Mesodermal cell (in vitro differentiated cells): ENCODE results near the gene AIFM3.

Experiments
- H3K27ac ChIP-seq: 2 replicates; pipeline ENCODE4 v1.7.0; 2013; ENCODE audit warnings: mild to moderate bottlenecking, low read depth, low read length, moderate library complexity; ENCODE audit not compliant: severe bottlenecking
- H3K36me3 ChIP-seq: 2 replicates; pipeline ENCODE4 v1.7.1; 2013; ENCODE audit warnings: mild to moderate bottlenecking, low read length, moderate library complexity; ENCODE audit not compliant: control insufficient read depth, insufficient read depth
- H3K4me1 ChIP-seq: one replicate; pipeline ENCODE4 v1.7.1; 2013; ENCODE audit warnings: mild to moderate bottlenecking, low read length; ENCODE audit not compliant: insufficient read depth, control insufficient read depth, poor library complexity, severe bottlenecking
- H3K4me3 ChIP-seq: 2 replicates; pipeline ENCODE4 v1.7.0; 2013; ENCODE audit warnings: low read length, control low read depth, mild to moderate bottlenecking; ENCODE audit not compliant: insufficient read depth, poor library complexity, severe bottlenecking; ENCODE audit errors: extremely low read depth
- H3K9me3 ChIP-seq: 2 replicates; pipeline ENCODE4 v1.7.1; 2013; ENCODE audit warnings: mild to moderate bottlenecking, low read length, moderate library complexity; ENCODE audit not compliant: control insufficient read depth
- WGBS, 2 experiments: methylation state at CpG; one replicate each; pipeline ENCODE4 v1.1.5; 2013; ENCODE audit warnings: missing lambda C conversion rate in 2 of 2; ENCODE audit not compliant: insufficient coverage in 2 of 2; 5-methylcytosine and 5-hydroxymethylcytosine counted together

AIFM3 gene

DNA sequence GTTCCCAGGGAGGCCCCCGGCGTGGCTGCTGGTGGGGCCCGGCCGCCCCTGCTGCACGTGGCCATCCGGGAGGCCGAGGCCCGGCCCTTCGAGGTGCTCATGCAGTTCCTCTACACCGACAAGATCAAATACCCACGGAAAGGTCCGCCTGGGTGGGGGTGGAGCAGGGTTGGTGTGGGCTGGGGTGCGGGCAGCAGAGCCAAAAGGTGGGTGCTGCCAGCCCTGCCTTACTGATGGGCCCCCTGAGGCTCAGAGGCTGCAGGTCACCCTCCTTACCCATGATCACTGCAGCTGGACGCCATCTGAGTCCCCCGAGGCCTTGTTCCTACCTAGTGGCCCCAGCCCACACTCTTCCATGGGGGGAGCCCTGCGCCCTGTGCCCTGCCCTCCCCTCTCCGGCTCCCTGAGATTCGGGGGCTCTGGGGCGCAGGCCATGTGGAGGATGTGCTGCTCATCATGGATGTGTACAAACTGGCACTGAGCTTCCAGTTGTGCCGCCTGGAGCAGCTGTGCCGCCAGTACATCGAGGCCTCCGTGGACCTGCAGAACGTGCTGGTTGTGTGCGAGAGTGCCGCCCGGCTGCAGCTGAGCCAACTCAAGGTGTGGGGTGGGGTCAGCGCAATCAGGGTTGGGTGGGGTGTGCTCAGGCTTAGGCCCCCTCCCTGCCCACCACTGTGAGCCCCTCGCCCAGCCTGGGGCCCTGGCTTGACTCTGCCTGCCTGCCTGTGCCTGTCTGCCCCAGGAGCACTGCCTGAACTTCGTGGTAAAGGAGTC, 27.3 kb downstream of the AIFM3 start:
- Histone ChIP-seq H3K4me3 (no peak overlapping the region), H3K4me1 (no peaks in the 10 kb centered on the region), H3K36me3 (peaks cover 61% of the 10 kb centered on the region), H3K9me3 (no peaks in the 10 kb centered on the region), H3K27ac (no peak overlapping the region)
- 97 to 98% methylated on average over 22 to 26 of the region's 30 CpGs for WGBS, 2 experiments

DNA sequence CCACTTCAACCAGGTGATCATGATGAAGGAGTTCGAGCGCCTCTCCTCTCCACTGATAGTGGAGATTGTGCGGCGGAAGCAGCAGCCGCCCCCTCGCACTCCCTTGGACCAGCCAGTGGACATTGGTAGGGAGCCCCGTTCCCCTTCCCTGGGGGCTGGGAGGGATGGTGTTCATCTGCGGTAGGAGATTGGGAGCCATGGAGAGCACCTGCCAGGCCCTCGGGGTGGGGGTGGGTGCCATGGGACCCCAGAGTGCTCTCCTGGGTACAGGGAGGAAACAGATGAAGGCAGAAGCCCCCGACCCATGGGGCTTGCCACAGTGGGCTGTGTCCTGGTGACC, 27.8 kb downstream of the AIFM3 start:
- Histone ChIP-seq H3K9me3 (no peaks in the 10 kb centered on the region), H3K27ac (no peak overlapping the region), H3K4me3 (no peak overlapping the region), H3K36me3 (peaks cover 65% of the 10 kb centered on the region), H3K4me1 (peaks cover under 1% of the 10 kb centered on the region)
- WGBS, 2 experiments: 93 to 94% methylated on average over 9 to 10 of the region's 10 CpGs

DNA sequence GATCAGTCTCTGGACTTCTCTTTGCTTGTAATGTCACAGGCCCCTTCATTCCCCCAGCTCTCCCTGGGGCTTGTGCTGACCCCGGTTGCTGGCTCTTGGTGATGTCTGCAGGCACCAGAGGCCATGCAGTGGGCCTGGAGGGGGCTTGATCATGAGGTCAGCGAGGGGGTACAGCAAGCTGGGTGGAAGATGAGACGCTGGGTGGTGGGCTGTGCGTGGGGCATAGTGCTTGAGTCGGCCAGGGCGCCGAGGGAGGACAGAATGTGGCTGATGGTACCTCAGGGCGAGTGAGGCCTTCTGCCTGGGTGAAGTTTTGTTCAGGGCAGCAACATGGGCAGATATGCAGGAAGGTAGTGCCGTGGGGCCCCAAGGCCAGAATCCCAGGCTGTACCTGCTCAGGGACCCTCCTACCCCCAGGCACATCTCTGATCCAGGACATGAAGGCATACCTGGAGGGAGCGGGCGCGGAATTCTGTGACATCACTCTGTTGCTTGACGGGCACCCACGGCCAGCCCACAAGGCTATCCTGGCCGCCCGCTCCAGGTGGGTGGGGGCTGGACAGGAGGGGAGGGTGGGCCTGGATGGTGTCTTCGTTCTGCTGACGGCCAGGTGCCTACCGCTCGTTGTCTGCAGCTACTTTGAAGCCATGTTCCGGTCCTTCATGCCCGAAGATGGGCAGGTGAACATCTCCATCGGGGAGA, 28.4 kb downstream of the AIFM3 start:
- Histone ChIP-seq H3K27ac (no peak overlapping the region), H3K9me3 (no peaks in the 10 kb centered on the region), H3K4me3 (no peak overlapping the region), H3K36me3 (peaks cover 65% of the 10 kb centered on the region), H3K4me1 (peaks cover 5% of the 10 kb centered on the region)
- 94 to 95% methylated on average over 18 to 23 of the region's 23 CpGs for WGBS, 2 experiments

DNA sequence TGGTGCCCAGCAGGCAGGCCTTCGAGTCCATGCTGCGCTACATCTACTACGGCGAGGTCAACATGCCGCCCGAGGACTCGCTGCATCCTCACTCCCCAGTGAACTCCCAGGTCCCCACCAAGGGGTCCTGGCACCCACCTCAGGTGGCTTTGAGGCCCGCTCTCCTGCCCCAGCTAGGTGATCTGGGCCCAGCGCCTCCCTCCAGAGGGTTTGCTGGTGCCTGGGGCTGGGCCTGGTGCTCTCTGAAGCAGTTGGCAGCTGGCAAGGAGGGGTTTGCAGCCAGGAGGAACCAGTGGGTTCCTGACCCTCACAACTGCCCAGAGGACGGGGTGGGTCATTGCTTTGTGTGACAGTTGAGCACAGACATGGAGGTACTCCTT, 29.0 kb downstream of the AIFM3 start:
- H3K9me3 ChIP-seq: no peaks in the 10 kb centered on the region
- H3K4me1 ChIP-seq: peaks cover 8% of the 10 kb centered on the region
- WGBS, 2 experiments: 98% methylated on average over 9 of the region's 10 CpGs
- H3K4me3 ChIP-seq: no peak overlapping the region
- H3K27ac ChIP-seq: no peak overlapping the region
- peaks cover 61% of the 10 kb centered on the region for H3K36me3 ChIP-seq

DNA sequence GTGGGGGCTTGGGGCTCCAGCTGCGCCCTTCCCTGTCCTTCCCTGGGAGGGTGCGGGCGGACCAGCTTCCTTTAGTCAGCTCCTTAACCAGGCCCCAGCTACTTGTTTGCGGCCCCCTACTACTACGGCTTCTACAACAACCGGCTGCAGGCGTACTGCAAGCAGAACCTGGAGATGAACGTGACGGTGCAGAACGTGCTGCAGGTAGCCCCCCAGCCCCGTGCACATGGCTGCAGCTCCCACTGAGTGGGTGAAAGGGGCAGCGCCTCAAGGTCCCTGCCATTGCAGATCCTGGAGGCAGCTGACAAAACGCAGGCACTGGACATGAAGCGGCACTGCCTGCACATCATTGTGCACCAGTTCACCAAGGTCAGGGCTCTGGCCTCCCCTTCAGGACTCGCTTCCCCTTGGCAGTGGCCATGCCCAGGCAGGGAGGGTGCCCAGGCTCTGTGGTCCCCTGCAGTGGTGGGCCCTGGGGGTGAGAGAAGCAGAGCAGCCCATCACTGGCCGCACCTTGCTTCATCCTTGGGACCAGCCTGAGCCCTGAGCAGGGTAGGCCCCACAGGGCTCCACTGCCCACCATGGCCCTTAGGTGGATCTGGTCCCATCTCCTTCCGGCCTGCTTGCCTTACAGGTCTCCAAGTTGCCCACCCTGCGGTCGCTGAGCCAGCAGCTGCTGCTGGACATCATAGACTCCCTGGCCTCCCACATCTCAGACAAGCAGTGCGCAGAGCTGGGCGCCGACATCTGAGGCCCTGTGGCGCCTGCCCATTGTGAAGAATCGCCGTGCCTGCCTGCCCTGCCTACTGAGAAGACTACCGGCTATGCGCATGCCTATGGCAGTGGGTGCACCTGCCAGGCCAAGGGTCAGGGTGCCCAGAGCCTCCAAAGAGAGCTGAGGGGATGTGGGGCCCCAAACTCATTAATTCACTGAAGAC, 29.8 kb downstream of the AIFM3 start:
- Histone ChIP-seq H3K36me3 (peaks cover 53% of the 10 kb centered on the region), H3K4me1 (peaks cover 8% of the 10 kb centered on the region), H3K4me3 (no peak overlapping the region), H3K27ac (no peak overlapping the region), H3K9me3 (no peaks in the 10 kb centered on the region)
- WGBS, 2 experiments: 96 to 97% methylated on average over 25 to 27 of the region's 27 CpGs

DNA sequence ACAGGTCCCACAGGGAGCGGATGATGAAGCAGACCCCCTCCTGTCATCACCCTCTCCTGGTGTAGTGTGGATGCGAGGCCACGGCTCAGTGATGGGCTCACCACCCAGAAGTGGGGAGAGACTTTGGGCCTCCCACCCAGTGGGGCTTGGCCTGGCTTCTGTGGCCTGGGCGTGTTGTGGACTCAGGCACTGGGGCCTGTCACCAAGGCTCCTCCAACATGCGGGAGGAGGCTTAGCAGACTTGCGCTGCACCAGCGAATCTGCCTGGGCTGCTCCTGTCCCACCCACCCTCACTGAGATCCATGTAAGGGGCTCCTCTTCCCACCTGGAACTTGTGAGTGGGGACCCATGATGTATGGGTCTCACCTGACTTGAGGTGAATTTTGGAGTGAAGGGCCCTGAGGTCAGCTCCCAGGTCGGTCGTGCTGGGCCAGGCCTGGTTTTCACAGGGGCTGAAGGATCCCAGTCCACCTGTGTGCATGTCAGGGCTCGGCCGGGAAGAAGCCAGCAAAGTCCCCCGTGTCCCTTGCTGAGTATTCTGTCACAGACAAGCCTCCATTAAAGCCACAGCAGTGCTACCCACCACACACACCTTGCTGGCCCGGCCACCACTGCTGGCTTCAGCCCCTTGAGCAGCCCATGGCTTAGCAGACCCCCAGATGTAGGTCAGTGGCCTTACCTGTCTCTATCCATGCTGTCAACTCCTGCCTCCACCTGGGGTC, 30.6 kb downstream of the AIFM3 start:
- Histone ChIP-seq H3K27ac (no peak overlapping the region), H3K9me3 (no peaks in the 10 kb centered on the region), H3K36me3 (peaks cover 45% of the 10 kb centered on the region), H3K4me3 (no peak overlapping the region), H3K4me1 (peaks cover 8% of the 10 kb centered on the region)
- 93 to 94% methylated on average over 10 to 13 of the region's 13 CpGs for WGBS, 2 experiments

DNA sequence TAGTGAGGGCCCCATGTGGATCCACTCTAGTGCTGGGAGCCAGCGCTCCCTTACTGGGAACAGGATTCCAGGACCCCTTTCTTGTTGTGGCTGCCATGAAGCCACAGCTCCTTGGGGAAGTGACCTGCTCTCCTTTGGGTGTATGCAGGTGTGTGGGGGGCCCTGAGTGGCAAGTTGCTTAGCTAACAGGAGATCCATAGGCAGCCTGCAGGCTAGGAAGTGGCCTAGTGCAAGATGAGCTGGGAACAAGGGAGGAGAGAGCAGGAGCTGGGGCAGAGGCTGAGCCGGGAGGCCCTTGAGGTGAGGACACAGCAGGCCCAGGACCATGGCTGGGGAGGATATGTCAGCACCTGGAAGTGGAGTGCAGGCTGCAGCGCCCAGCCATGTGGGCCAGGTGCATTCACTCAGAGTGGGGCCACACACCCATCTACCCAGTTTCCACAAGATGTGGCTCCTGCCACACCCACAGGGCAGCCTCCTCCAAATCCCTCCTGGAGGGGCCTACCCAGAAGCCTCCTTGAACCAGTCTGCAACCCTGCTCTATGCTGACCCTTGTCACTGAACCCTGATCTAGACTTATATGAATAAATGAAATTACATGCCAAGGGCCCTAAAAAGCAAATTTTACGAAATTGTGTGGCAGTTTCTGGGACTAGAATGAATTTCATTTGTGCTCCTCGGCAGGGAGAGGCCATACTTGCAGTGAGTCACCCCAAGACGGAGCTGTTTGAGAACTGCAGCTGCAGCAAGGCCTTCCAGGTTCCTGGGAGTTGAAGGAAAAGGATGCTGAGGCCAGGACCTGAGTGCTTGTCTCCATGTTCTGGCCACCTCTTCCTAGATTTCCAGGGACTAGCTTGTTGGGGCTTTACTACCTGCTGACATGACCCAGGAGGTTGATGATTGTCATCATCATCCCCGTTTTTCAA, 31.6 kb downstream of the AIFM3 start:
- H3K27ac ChIP-seq: no peak overlapping the region
- H3K36me3 ChIP-seq: peaks cover 41% of the 10 kb centered on the region
- H3K4me1 ChIP-seq: peaks cover 13% of the 10 kb centered on the region
- WGBS, 2 experiments: 76 to 79% methylated on average over 6 to 7 of the region's 7 CpGs
- H3K9me3 ChIP-seq: no peaks in the 10 kb centered on the region
- no peak overlapping the region for H3K4me3 ChIP-seq

DNA sequence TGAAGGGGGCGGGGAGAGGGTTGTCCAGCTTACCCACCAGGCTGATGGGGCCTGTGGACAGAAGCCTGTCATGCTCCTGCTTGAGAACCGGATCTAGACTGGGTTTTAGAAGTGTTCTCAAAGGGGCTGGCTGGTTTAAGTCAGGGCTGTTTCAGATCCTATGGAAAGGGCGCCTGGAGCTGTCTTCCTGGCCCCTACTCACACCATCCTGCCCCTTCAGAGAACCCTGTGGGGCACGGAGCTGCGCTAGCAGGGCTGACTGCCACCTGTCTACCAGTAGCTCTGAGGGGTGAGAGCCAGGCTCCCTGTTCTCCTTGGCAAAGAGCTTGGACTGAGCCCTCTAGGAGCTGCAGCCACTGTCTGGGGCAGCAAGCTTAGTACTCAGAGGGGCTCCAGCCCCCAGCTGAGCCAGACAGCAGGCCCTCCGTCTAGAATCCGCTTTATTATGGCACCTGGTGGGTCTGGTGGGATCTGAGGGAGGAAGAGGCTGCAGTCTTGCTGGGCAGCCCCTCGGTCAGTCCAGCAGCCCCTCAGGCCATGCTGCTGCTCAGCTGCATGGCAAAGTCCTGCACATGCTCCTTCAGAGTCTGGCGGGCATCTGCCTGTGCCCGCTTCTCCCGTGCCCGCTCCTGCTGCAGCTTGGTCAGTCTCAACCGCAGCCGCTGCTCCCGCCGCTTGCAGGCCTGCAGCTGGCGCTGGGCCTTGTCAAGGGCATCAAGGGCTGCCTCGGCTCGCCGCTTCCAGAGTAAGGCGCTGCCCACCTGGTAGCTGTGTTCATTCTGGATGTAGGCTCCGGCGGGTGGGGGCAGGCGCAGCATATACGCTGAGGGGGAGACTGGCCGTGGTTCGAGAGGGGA, 32.5 kb downstream of the AIFM3 start:
- WGBS, 2 experiments: 98% methylated on average over 23 to 24 of the region's 27 CpGs
- H3K9me3 ChIP-seq: no peaks in the 10 kb centered on the region
- H3K4me1 ChIP-seq: peaks cover 13% of the 10 kb centered on the region
- H3K4me3 ChIP-seq: no peak overlapping the region
- H3K36me3 ChIP-seq: peaks cover 37% of the 10 kb centered on the region
- no peak overlapping the region for H3K27ac ChIP-seq
